ENCODE results near the gene NHSL1.

GRCh38 chr6:138465007-138465645 is 34.2 kb downstream of the NHSL1 start:
- no peak for TF ChIP-seq EZH2 (IDR thresholded peaks at IDR 0.05; ENCODE audit: borderline replicate concordance, low read length)
- no peak for TF ChIP-seq CTCF (IDR thresholded peaks at IDR 0.05; ENCODE audit: low read length)
